Measurements from ENCODE around the gene PRH2.
A peak's percentile ranks its signal among the peaks of the same experiment; 100 is the strongest.

PRH2 gene

DNA sequence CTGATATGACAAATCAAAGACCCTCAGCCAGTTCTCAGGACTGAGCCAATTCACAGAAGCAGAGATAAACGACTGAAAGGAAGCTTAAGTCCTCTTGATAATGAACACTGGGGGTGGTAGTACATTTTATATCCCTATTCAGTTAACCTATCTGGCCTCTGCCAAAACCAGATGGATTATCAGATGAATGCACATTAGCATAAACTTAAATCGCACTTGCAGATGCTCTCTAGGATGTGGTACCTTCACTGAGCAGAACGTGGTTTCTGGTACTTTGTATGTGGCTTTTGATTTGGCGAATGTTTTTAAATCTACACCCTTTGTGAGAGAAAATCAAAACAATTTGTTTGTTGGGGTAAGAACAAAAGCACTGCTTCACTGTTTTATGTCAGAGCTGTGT lies 31.2 kb downstream of the PRH2 start:
- no peak for DNase-seq (ENCODE audit: low read depth)

DNA sequence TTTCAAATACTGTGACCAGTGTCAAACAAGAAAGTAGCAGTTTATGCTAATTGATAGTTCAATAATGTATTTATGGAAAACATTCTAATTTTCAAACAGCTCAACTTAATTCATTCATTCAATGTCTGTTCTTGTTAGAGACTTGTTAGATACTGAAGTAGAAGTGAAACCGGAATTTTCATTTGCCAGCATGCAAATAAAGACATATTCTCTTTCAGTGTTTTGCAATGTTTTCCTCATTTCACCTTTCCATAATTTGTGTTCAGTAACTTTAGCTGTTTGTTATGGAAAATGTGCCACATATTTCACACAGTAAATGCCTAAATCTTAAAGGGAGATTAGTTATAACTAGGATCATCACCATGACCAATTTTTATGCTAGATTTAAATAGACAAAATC lies 36.4 kb downstream of the PRH2 start:
- no peak for DNase-seq (ENCODE audit: low read depth)

DNA sequence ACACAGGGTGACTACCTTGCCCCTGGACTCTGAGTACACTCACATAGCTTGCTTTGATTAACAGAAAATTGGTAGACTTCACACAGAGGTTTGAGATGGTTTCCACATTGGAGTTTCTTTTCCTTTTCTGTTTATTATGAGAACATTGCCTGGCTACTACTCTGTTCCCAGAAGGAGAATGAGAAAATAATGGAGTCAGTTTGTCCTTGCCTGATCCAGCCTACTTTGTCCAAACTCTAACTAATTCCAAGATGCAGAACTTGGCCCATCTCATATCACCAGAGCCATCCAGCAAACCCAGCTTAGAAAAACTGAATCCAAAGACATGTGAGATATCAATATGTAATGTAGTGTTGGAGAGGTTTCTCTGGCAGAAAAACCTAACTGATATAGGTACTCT lies 37.3 kb downstream of the PRH2 start:
- DNase-seq (ENCODE audit: low read depth): no peak

DNA sequence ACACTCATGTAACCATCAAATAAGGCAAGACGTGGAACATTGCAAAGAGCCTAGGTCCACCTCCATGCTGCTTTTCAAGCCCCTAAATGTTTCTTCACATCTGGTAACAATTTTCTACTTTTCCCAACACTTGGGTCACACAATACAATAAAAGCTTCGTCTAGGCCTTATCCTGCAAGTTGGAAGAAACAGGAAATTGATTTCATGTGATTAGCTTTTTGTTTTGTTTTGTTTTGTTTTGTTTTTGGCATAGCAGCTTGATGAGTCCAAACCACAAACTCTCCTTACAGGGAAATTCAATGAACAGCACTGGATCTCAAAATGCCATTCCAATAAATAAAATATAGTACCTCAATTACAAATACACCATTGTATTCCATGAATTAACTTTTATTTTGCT lies 38.4 kb downstream of the PRH2 start:
- peak; percentile 34 for DNase-seq (ENCODE audit: low read depth)

DNA sequence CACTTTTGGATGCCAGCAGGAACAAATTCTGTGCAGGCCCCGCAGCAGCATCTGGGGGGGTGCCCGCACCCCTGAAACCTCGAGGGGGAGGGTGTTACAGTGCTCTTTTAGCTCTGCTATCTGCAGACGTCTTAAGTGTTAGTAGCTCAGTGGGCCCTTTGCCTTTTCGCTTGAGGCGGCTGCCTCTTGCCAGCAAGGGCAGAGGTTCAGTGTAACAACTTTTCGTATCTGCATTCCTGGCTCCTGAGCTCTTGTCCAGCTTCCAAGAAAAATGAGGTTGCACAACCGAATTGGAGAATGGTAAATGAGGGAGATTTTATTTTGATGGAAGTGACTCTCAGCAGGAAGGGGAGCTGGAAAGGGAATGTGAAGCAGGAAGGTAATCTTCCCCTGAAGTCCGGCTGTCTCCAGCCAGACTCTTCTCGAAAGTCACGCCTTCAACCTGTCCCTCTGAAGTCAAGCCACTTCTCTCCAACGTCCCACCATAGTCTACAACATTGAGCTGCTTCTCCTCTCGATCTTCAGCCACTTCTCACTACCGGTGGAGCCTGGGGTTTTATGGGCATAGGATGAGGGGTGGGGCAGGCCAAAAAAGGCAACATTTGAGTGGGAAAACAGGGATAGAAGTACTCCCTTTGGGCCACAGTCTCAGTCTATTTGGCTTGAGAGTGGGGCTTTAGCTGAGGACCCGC lies 39.9 kb downstream of the PRH2 start:
- peak; percentile 31 for DNase-seq (ENCODE audit: low read depth)

DNA sequence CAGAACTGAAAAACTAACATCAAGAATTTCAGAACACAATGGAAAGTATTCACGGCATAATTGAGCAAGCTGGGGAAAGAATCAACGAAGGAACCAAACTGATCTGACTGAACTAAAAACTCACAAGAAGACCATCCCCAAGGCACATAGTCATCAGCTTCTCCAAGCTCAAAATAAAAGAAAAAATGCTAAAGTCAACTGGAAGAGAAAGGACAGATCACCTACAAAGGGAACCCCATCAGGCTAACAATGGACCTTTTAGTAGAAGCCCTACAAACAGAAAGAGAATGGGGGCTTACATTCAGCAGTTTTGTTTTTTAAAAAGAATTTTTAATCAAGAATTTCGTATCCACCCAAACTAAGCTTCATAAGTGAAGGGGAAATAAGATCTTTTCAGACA lies 45.9 kb downstream of the PRH2 start:
- DNase-seq (ENCODE audit: low read depth): no peak

DNA sequence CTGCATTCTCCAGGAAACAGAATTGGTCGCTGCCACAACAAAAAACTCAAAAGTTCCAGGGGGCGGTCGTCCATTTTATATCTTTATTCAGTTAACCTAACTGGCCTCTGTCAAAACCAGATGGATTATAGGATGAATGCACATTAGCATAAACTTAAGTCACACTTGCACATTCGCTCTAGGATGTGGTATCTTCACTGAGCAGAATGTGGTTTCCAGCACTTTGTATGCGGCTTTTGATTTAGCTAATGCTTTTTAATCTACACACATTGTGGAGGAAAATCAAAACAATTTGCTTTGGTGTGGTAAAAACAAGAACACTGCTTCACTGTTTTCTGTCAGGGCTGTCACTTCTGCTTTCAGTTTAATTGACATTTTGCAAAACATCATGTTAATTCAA lies 53.2 kb downstream of the PRH2 start:
- DNase-seq (ENCODE audit: low read depth): no peak

Measured in non-pigmented ciliary epithelial cell (primary cell).